GM18499 (cell line): ENCODE measurements around the gene MORC2.

Experiments used
- ATAC-seq: cut with Tn5 transposase; IDR thresholded peaks from one replicate; pipeline ENCODE4 v1.9.1; 2021; ENCODE audit warnings: moderate number of reproducible peaks; ENCODE audit not compliant: insufficient read depth, unreplicated experiment

The MORC2 gene

GRCh38 chr22:30890686-30891442 is 77.7 kb downstream of the MORC2 start:
- ATAC-seq, result no peak

GRCh38 chr22:30889996-30890480 is 78.5 kb downstream of the MORC2 start:
- ATAC-seq, result no peak

DNA sequence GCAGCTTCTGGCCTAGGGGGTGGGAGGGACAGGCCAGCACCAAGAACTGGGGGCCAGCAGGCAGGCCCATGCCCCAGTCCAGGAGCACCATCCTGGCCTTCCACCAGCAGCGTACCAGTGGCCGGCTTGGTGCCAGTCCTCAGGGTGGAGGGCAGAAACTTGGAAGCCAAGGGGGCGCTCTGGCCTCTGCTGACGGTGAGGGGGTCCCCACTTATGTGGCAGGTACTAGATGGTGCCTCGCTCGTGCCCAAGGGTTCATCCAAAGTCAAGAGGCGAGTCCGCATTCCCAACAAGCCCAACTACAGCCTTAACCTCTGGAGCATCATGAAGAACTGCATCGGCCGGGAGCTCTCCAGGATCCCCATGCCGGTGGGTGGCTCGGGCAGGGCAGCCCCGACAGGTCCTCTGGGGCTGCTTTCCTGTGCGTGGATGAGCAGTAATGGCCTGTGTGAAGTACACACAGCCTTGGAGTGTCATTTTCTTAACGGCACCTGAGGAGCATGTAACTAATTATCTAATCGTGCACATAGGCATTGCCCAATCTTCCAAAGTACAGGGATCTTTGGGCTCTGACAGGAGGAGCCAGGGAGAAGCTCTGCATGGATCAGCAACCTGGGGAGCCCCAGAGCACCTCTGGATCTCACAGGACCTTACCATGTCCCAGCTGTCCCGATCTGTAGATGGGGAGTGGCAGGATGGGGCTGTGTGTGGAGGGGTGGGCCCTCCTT is 79.1 kb downstream of the MORC2 start:
- no peak for ATAC-seq

DNA sequence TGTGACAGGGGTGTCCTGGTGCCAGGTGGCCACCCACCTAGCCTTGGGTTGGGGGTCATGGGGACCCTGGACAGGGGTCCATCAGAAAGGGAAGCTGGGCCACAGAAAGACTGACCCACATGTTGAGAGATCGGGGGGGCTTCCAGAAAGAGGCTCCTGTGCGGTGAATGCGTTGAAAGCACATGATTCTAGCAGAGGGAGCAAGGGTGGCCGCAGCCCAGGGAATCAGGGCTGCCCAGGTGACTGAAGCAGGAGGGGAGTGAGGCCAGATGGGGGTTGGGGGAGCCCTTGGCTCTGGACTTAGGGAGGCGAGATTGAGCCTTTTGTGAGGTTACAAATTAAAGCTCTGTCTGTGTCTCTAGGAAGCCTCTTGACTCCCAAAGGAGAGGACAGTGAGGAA is 80.7 kb downstream of the MORC2 start:
- no peak for ATAC-seq

DNA sequence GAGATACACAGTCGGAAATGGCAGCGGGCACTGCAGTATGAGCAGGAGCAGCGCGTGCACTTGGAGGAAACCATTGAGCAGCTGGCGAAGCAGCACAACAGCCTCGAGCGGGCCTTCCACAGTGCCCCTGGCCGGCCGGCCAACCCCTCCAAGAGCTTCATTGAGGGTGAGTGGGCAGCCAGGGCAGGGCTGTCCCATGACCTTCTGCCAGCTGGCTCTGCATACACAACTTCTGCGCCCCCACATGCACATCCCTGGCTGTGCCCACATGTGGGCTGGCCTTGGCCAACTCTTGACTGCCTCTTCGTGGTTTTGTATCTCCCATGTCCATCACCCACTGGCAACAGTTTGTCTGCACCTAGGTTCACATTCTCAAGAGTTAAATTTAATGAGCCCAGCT is 81.1 kb downstream of the MORC2 start:
- no peak for ATAC-seq

DNA sequence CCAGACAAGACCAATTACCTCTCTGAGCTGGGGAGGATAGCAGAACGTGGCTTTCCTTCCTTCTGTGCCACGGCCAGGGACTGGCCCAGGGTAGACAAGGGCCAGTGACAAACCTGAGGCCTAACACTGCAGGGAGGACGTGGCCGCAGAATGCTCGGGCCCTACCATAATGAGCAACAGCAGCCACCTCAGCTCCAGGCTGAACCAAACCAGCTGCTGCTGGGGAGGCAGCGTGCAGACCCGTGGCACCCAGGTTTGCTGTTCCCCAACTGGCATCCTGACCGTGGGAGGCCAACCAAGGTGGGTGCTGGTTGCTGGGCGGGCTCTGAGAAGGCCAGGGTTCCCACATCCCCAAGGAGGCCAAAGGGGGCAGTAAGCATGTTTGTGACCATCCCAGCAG is 83.0 kb downstream of the MORC2 start:
- ATAC-seq, result no peak

GRCh38 chr22:30885001-30885366 is 83.6 kb downstream of the MORC2 start:
- no peak for ATAC-seq

GRCh38 chr22:30884211-30885000 is 84.2 kb downstream of the MORC2 start:
- ATAC-seq, result no peak

- no peak for ATAC-seq
Measured at GRCh38 chr22:30883586-30884145, 84.9 kb downstream of the MORC2 start.

GRCh38 chr22:30882974-30883533 is 85.5 kb downstream of the MORC2 start:
- ATAC-seq, result no peak

GRCh38 chr22:30882184-30882717 is 86.3 kb downstream of the MORC2 start:
- ATAC-seq, result no peak

- ATAC-seq, result no peak
Measured at GRCh38 chr22:30881361-30882183, 87.0 kb downstream of the MORC2 start.

DNA sequence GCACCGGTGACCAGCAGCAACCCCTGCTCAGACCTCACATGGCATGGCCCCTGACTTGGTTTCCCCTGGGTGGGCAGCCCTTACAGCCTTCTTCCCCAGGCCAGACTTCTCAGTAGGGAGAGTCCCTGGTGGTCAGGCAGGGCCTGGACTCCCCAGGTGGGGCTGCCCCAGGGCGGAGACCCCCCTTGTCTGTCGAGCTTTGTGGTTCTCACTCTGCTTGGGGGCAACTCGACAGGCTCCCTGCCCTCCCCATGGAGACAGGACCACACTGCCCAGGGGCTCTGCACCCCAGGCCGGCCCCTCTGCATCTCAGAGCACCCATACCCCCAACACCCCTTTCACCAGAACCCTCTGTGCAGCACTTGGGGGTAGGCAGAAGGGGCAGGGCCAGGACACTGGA is 87.7 kb downstream of the MORC2 start:
- ATAC-seq, result no peak

GRCh38 chr22:30880181-30880601 is 88.4 kb downstream of the MORC2 start:
- no peak for ATAC-seq

GRCh38 chr22:30879415-30879797 is 89.2 kb downstream of the MORC2 start:
- ATAC-seq, result no peak

DNA sequence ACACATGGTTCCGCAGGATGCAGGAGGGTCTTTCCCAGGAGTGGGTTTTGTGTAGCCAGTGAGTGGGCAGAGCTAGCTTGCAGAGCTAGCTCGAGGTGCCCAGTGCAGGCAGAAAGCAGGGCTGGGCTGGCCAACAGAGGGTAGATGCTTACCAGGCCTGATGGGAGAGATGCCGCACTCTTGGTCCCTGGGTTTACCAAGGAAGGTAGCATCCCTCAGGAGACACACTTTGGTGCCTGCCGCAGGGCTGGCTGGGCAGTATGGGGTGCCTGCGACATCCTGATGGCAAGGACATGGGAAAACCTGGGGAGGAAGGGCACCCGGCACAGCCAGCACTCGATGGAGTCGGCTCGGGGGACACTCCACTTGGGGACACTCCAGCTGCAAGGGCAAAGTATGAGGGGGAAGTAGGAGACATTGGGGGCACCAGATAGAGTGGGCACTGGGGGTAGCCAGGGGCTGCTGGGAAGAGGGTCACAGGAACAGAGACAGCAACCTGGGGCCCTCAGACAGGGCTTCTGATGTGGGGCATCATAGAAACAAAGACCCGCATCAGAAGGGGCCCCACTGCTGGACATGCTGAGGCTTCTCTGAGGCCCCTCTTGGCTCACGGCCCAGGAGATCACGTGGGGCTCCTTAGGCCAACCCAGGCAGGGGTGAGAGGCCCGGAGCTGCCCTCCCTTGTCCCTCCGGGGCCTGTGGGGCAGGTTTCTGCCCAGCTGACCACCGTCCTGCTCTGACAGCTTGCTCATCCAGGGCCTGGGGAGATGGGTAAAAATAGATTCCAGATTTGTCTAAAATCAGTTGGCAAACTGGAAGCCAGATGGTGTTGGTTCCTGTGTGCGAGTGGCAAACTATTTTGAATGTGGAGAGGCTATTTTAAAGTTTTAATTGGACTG is 89.8 kb downstream of the MORC2 start:
- no peak for ATAC-seq

GRCh38 chr22:30877662-30878515 is 90.7 kb downstream of the MORC2 start:
- ATAC-seq, result no peak
